Stimulated activated CD8-positive, alpha-beta memory T cell treated with anti-CD3 and anti-CD28 coated beads, Interleukin-12 subunit alpha, Interleukin-12 subunit beta, amount 100 ng/mL, for 24 hours (primary cell): ENCODE results near the gene PSMC5.
"Not testable (repeated sequence)": the region's sequence is repeated elsewhere in the genome, so short reads cannot be mapped to it uniquely, and the experiment has no call there.

Experiments used
- DNase-seq: peaks from one replicate; pipeline ENCODE4 v3.0.0-alpha.2; 2020; ENCODE audit errors: extremely low read depth

PSMC5 gene

GRCh38 chr17:63838631-63839171 is 11.5 kb downstream of the PSMC5 start:
- DNase-seq = no peak

DNA sequence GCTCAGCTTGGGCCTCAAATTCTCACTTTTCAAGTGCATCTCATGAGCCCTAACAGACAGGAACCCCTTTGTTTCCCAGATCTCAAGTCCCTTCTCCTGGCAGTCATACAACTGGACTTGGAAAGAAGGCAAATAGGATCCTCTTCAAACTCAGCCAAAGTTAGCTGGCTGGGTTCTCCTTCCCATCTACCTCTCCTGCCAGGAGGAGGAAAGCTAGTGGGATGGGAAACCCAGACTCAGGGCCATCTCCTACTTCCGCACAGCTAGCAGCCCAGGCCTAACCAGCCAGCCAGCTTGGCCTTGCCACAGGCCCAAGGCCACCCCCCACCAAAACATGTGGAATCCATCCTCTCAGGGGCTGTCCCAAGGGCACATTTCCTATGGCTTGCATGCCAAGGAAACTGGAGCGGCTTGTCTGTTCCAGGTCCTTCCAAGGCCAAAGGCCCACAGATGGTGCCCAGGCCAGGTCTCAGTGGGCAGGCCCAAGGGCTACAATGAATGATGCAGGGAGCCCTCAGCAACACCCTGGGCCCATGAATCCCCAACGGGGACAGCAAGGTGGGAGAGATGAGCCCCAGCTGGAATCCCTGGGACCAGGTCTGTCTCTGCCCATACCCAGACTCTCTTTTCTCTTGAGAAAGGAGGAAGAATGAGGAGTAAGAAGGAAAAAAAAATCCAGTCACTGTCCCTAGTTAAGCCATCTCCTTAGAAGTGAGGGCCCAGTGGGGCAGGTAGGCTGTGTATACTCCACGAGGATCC is 13.5 kb downstream of the PSMC5 start:
- no peak for DNase-seq

GRCh38 chr17:63841350-63842172 is 14.3 kb downstream of the PSMC5 start:
- DNase-seq = no peak

DNA sequence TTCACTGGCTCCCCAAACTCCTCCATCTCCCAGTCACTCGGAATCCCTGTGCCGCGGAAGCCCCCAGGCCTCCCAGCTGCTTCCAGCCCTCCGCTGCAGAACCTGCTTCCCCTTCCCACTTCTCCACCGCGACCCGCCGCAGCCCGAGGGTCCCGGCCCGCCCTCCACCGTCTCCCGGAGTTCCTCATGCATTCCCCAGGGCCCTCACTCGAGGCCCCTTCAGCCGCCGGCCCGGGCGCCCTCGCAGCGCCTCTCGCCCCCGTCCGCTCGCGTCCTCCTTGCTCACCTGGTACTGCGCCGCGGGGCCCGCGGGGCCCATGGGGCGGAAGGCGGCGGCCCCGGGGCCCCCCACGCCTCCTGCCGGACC is 14.9 kb downstream of the PSMC5 start:
- no peak for DNase-seq

DNA sequence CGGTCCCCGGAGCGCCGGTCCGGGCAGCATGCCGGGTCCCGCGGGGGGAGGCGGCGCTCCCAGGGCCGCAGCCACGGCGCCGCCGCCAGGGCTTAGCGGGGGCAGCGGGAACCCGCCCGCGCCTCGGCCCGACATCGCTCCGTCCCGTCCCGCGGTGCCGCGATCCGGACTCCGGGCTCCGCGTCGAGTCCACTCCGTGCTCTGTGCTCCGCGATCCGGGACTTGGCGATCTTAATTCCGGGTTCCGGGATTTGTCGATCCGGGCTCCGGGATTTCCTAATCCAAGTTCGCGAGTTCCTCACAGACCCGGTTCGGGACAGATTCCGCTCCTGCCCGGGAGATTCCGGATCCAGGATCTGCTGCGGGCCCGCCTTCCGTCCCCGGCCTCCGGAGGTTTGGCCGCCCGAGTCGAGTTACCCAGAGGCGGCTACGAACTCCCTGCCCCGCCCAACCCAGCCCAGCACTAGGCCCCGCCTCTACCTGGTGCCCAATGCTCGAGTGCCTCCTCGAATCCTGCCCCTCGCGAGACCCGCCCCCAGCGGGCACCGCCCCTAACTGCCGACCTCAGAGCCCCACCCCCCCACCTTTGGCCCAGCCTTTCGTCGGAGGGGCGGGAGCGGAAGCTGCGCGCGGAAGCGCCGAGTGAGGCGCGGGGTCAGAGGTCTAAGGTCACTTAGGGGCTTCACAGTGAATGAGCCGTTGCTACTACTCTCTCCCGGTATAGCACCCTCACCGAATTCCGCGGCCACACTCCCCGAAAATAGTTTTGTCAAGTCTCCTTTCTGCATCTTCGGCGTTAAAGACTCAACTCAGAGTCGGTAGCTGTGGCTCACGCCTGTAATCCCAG is 15.5 kb downstream of the PSMC5 start, which contains the start of gene SMARCD2:
Gene SMARCD2, minus strand, starts transcription at position 146 of the 847 bp plus-strand sequence. Its CDS starts 11 bp downstream, at position 135.
- peak; percentile 96 for DNase-seq

- DNase-seq = not testable (repeated sequence)
Measured at GRCh38 chr17:63843387-63843888, 16.2 kb downstream of the PSMC5 start.

DNA sequence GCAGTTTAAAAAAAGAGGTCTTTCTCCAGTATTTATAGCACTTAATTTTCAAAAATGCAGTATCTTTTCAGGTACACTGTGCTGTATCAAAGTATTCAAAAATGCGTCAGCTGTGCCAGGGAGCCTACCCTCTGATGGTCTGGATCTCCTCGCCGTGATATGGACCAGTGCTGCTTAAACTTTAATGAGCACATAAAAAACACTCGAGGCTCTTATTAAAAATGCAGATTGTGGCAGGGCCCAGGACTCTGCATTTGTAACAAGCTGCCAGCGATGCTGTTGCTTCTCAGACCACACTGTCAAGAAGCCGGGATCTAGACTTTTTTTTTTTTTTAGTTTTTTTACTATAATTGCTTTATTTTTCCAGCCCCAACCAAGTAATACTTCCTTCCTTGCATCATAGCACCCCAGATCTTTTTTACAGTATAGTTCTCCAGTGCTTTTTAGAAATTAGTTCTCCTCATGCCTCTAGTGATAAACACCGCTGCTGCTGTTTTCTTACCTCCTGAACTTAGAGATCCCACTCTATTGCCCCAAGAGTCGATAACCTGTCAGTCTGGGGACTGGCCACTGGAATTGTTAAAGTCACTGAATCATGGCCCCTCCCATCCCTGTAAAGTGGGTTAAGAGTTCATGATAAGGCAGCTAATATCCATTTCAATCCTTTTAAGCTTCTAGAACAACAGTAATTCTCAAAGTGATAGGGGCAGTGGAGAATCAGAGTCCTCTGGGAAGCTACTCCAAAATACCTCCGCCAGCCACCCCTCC is 16.9 kb downstream of the PSMC5 start:
- DNase-seq = no peak

GRCh38 chr17:63845509-63845908 is 18.3 kb downstream of the PSMC5 start:
- no peak for DNase-seq

DNA sequence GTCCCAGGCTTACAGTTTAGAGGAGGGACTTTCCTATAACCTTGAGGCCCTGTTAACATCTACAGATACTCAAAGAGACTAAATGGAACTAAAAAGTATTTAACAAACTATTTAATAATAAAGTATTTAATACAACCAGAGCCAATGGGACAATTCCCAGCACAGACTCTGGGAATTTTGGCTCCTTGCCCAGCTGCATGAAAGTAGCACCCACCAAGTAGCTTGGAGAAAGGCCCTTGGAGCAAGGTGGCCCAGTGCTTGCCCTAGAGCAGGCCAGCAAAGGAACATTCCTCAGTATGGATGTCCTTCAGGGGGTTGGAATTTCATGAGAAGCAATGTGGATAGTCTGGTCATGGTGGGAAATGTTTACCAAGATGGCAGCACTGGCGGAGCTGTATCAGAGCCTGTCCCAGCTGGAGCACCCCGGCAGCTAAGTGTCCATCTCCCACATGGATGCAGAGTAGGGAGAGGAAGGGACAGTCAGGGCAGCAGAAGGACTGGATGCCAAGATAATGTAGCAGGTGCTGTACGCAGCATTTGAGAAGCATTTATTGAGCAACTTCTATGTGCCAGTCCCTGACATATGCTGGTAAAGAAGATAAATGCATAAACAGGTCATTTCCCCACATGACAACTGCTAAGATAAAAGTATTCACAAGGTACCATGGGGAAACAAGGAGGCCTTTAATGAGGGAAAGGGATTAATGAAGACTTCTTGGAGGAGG is 20.5 kb downstream of the PSMC5 start:
- no peak for DNase-seq

DNA sequence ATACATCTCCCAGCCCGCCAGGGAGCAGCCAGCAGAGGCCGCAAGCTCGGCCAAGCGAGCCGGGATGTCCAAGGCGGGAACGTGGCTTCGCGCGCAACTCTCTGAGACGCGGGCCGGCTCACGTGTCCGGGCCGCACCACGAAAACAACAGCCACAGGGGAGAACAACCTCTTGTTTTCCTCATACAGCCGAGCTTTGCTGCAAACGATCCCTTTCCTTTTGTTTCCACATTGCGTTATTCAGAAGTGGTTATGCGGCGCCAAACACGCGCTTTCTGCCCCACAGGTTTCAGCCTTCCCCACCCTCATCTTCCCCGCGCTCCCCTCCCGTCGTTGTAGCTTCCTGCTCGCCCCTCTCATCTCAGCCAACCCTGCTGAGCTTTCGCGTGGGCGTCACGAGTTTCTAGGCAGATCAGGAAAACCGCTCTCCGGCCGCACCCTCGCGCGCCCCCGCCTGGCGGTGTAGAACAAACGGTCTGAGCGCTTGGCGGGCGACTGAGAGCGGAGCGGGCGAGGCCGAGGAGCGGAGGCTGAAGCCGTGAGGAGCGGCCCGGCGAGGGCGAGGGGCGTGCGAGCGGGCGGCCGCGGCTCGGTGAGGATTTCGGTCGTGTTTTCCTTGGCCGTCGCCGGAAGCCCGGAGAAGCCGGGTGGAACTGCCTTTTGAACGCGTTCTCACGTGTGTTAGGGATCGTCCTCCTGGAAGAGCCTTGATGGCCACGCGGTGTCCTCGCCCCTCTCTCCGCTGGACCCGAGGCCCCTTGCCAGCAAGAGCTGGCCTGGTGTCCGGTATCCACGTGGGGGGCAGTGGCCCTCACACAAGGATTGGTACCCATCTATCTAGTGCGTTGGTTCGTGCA is 21.8 kb downstream of the PSMC5 start:
- peak; percentile 85 for DNase-seq

GRCh38 chr17:63850401-63850800 is 23.2 kb downstream of the PSMC5 start:
- DNase-seq = no peak

DNA sequence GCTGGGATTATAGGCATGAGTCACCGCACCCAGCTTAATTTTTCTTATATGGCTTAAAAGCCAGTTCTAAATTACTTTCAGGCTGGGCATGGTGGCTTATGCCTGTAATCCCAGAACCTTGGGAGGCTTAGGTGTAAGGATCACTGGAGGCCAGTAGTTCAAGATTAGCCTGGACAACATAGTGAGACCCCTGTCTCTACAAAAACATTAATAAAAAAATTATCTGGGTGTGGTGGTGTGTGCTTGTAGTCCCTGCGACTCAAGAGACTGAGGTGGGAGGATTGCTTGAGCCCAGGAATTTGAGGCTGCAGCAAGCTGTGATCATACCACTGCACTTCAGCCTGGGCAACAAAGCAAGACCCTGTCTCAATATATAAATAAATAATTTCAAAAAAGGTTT is 26.0 kb downstream of the PSMC5 start:
- no peak for DNase-seq

DNA sequence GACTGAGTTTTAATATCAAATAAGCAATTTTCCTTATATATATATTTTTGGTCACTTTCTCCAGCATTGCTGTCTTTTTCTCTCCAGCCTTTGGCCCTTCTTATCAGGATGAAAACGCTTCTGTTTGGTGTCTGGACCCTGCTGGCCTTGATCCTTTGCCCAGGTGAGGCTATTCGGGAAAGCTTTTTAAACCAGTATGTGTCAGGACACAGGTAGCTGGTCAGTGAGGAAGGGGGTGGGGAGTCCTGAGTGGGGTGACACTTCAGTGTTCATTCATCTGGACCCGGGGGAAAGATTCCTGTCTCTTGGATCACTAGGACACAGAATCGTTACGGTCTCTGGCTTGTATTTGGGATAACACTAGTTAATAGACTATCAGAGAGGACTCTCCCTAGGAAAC is 27.5 kb downstream of the PSMC5 start:
- DNase-seq = no peak

GRCh38 chr17:63855185-63855584 is 28.0 kb downstream of the PSMC5 start:
- no peak for DNase-seq

GRCh38 chr17:63856425-63856824 is 29.2 kb downstream of the PSMC5 start:
- not testable (repeated sequence) for DNase-seq

- no peak for DNase-seq
Measured at GRCh38 chr17:63859257-63859656, 32.0 kb downstream of the PSMC5 start.

- DNase-seq = not testable (repeated sequence)
Measured at GRCh38 chr17:63866625-63867024, 39.4 kb downstream of the PSMC5 start.

DNA sequence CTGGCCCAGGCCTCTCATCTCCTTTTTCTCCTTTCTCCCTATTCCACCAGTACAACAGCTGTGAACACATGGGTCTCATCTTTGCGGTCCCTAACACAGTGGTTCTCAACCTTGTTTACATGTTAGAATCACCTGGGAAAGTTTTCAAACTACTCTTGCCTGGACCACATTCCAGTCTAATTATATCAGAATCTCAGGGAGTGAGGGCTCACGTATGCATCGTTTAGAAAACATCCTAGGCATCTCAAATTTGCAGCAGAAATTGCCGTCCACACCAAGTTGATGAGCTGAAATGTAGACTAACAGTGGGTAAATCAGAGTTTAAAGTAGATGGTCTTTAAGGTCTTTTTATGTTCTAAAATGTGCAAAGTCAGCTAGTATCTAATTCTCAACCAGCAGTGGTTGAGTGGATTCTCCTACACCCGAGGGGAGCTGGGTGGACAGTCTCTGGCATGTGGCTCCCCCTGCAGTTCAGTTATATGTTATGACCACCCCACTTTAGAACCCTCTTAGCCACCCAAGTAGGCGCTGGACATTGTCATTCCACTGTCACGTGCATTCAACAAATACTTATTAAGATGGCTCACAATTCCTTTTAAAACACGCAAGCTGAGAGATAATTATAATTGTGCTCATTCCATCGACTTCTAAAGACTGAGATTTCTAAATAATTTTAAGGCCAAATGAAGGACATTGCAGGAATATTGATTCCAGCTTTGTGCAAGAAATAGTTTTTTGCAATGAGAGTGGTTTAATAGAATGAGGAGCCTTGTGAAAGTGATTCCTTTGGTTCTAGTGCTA is 42.5 kb downstream of the PSMC5 start:
- not testable (repeated sequence) for DNase-seq
